Measurements from ENCODE around the gene HEPN1.

Gene HEPN1

GRCh38 chr11:124899383-124900145 lies 19.5 kb upstream of the HEPN1 start:
- Mint-ChIP-seq H3K4me1 (peaks cover 3% of the 10 kb centered on the region), H3K27me3 (peaks cover 18% of the 10 kb centered on the region), H3K9me3 (no peaks in the 10 kb centered on the region), H3K4me3 (no peak overlapping the region), H3K27ac (no peak overlapping the region), H3K36me3 (no peaks in the 10 kb centered on the region)
- DNase-seq (ENCODE audit: low spot score in 2 of 2) = no peak
- no peak for ATAC-seq (ENCODE audit: low read depth)

DNA sequence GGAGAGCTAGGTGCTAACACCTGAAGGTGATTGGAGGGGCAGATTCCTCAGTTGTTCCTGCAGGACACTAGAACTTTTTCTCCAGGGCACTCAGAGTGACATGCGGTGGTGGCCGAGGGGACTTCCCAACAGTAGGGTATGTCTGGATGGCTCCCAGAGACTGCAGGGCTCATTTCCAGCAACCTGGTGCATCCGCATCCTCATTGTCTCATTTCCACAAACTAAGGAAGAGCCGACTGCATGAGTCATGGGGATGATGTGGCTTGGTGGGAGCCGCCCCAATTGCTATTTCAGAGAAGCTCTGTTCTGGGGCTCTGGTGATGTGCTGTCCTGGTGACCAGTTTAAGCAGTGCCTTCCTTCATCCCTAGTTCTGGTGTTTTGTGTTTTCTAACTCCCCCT lies 18.6 kb upstream of the HEPN1 start:
- Mint-ChIP-seq H3K4me3 (no peak overlapping the region), H3K9me3 (no peaks in the 10 kb centered on the region), H3K27ac (no peak overlapping the region), H3K4me1 (peaks cover 3% of the 10 kb centered on the region), H3K27me3 (peaks cover 16% of the 10 kb centered on the region), H3K36me3 (no peaks in the 10 kb centered on the region)
- peak in 1 of 2 donors; percentile 5 for DNase-seq (ENCODE audit: low spot score in 2 of 2)
- no peak for ATAC-seq (ENCODE audit: low read depth)

- Mint-ChIP-seq H3K4me3 (no peak overlapping the region), H3K27me3 (peaks cover 7% of the 10 kb centered on the region), H3K36me3 (no peaks in the 10 kb centered on the region), H3K27ac (no peak overlapping the region), H3K9me3 (no peaks in the 10 kb centered on the region), H3K4me1 (no peaks in the 10 kb centered on the region)
- DNase-seq (ENCODE audit: low spot score in 2 of 2) = no peak
- ATAC-seq (ENCODE audit: low read depth) = no peak
Measured at GRCh38 chr11:124902616-124903015, 16.4 kb upstream of the HEPN1 start.

- ATAC-seq (ENCODE audit: low read depth) = no peak
- no peak overlapping the region for H3K27ac Mint-ChIP-seq
Measured at GRCh38 chr11:124915541-124916369, 3.3 kb upstream of the HEPN1 start.

DNA sequence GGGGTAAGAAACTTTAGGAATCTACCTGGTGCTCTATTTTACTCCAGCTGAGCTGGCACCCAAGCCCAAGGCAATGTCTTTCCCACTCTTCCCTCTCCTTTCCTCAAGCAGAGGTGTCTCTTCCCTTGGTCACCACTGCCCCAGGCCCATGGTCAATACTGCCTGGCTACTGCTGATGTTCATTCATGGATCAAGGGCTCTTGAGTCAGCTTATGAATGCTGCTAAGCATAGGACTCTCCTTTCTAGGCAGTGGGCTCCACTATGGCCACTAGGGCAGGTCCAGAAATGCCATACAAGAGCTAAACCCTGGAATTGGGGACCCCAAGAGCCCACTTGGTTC lies 2.7 kb upstream of the HEPN1 start:
- Mint-ChIP-seq H3K4me1 (no peaks in the 10 kb centered on the region), H3K27ac (no peak overlapping the region), H3K27me3 (peaks cover 23% of the 10 kb centered on the region), H3K36me3 (peaks cover 4% of the 10 kb centered on the region), H3K9me3 (peaks cover 11% of the 10 kb centered on the region), H3K4me3 (no peak overlapping the region)
- DNase-seq (ENCODE audit: low spot score in 2 of 2) (no peak), ATAC-seq (ENCODE audit: low read depth) (no peak)

More at GRCh38 chr11:124915541-124916369, 3.3 kb upstream of the HEPN1 start:
- no peak for DNase-seq (ENCODE audit: low spot score in 2 of 2)
- Mint-ChIP-seq H3K4me3 (no peak overlapping the region), H3K27me3 (peaks cover 23% of the 10 kb centered on the region), H3K4me1 (no peaks in the 10 kb centered on the region), H3K36me3 (peaks cover 4% of the 10 kb centered on the region), H3K9me3 (peaks cover 11% of the 10 kb centered on the region)

DNA sequence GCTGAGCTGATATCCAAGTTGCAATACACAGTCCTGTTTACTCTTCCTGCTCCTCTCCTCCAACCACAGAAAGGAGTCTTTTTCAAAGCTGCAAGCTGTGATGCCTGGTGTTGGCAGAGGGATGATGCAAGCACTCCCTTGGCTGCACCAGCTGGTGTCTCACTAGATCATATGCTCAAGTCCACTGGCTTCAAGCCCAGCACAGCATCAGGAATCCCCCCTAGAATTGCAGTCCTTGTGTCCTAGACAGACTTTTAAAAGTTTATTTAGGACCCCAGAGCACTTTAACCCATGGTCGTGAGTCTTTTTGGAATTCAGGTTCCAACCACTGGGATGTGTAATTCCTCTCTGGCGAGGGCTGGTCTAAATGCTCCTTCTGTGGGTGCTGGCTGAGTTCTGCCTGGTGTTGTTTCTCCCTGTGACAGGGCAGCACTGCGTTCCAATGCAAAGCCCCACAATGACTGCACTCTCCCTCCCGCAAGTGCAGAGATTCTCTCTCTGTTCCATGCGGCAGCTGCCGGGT lies 1.9 kb upstream of the HEPN1 start:
- peaks cover 5% of the 10 kb centered on the region for H3K9me3 Mint-ChIP-seq
- H3K4me3 Mint-ChIP-seq = no peak overlapping the region
- H3K27ac Mint-ChIP-seq = no peak overlapping the region
- no peaks in the 10 kb centered on the region for H3K4me1 Mint-ChIP-seq
- H3K36me3 Mint-ChIP-seq = peaks cover 4% of the 10 kb centered on the region
- no peak for DNase-seq (ENCODE audit: low spot score in 2 of 2)
- no peak for ATAC-seq (ENCODE audit: low read depth)
- H3K27me3 Mint-ChIP-seq = peaks cover 23% of the 10 kb centered on the region

DNA sequence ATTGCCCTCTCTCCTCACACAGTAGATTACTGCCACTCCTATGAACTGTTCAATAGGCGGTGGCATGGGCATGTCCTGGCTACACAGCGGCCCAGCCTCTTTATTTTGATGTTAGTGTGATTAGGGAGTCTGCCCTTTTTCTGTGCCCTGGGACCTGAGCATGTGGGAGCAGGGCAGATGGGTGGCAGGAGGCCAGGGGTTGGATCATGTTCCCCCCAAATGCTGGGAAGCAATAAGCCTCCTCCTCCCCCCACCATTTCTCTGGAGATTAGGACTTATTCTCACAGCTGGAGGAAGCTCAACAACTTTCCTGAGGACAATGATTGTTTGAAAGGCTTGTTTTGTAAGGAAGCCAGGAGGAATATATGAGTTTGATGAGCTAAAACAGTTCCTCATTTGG lies 848 bp downstream of the HEPN1 start:
- Mint-ChIP-seq H3K4me1 (no peaks in the 10 kb centered on the region), H3K27ac (no peak overlapping the region), H3K27me3 (peaks cover 26% of the 10 kb centered on the region), H3K4me3 (no peak overlapping the region), H3K9me3 (peaks cover 2% of the 10 kb centered on the region), H3K36me3 (peaks cover 3% of the 10 kb centered on the region)
- ATAC-seq (ENCODE audit: low read depth) (no peak), DNase-seq (ENCODE audit: low spot score in 2 of 2) (no peak)

DNA sequence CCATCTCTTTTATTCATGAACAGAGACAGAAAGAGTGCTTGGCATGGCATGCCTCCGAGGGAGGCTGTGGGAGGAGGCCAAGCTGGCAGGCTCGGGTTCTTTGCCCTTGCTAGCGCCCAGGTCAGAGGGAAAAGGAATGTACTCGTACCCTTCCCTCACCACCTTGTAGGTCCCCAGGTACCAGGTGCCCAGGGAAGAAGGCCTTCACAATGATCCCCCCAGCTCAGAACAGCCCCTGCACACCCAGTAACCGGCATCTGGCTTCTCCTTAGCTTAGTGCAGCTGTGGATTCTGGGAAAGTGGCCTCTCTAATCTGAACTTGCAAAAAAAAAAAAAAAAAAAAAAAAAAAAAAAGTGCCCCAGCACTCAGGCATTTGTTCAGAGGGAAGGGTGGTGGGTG lies 1.3 kb downstream of the HEPN1 start:
- no peaks in the 10 kb centered on the region for H3K4me1 Mint-ChIP-seq
- H3K4me3 Mint-ChIP-seq = no peak overlapping the region
- no peak for DNase-seq (ENCODE audit: low spot score in 2 of 2)
- no peak overlapping the region for H3K27ac Mint-ChIP-seq
- peaks cover 2% of the 10 kb centered on the region for H3K36me3 Mint-ChIP-seq
- no peaks in the 10 kb centered on the region for H3K9me3 Mint-ChIP-seq
- H3K27me3 Mint-ChIP-seq = peaks cover 25% of the 10 kb centered on the region
- ATAC-seq (ENCODE audit: low read depth) = no peak

DNA sequence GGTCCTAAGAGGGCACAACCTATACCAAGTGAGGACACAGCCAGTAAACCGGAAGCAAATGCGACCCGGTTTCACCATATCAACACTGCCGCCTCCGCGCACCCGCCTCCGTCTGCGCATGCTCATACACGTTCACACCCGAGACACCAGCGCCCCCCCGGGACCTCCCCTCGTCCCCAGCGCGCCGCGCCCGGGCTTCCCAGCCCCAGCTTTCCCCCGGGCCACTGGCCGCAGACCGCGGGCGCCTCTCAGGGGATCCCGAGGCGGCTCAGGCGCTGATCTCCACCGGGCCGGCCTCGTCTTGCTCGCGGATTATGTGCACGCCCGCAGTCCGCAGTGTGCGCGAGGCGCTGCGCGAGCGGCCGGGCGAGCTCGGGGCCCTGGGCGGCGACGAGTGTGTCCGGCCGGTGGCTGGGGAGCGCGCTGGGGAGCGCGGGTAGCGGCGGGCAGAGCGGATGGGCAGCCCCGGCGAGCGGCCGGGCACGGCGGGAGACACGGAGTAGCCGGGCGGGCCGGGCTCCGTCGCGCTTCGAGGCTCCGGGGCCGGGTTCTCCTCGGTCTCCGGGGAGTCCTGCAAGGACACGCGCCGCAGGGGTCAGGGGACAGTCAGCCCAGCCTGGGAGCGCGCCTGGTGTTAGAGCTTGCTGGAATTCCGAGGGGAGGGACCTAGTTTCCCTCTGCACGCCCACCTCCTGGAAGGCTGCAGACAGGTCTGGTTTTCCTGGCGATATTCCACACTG lies 2.0 kb downstream of the HEPN1 start:
- ATAC-seq (ENCODE audit: low read depth) (peak; percentile 81), DNase-seq (ENCODE audit: low spot score in 2 of 2) (peak; percentile 21 to 34)
- Mint-ChIP-seq H3K4me3 (peak overlapping the region; percentile 41), H3K9me3 (no peaks in the 10 kb centered on the region), H3K27me3 (peaks cover 23% of the 10 kb centered on the region), H3K4me1 (no peaks in the 10 kb centered on the region), H3K36me3 (no peaks in the 10 kb centered on the region), H3K27ac (no peak overlapping the region)

GRCh38 chr11:124922831-124923230 lies 3.8 kb downstream of the HEPN1 start:
- H3K27me3 Mint-ChIP-seq = peaks cover 18% of the 10 kb centered on the region
- no peak overlapping the region for H3K4me3 Mint-ChIP-seq
- no peak for ATAC-seq (ENCODE audit: low read depth)
- H3K36me3 Mint-ChIP-seq = no peaks in the 10 kb centered on the region
- H3K27ac Mint-ChIP-seq = no peak overlapping the region
- DNase-seq (ENCODE audit: low spot score in 2 of 2) = no peak
- H3K4me1 Mint-ChIP-seq = no peaks in the 10 kb centered on the region
- H3K9me3 Mint-ChIP-seq = no peaks in the 10 kb centered on the region

GRCh38 chr11:124923296-124923695 lies 4.2 kb downstream of the HEPN1 start:
- Mint-ChIP-seq H3K4me1 (no peaks in the 10 kb centered on the region), H3K4me3 (no peak overlapping the region), H3K36me3 (no peaks in the 10 kb centered on the region), H3K27me3 (peaks cover 16% of the 10 kb centered on the region), H3K9me3 (no peaks in the 10 kb centered on the region), H3K27ac (no peak overlapping the region)
- ATAC-seq (ENCODE audit: low read depth) = no peak
- DNase-seq (ENCODE audit: low spot score in 2 of 2) = no peak

GRCh38 chr11:124928942-124929665 lies 10.1 kb downstream of the HEPN1 start:
- H3K27me3 Mint-ChIP-seq = peaks cover 4% of the 10 kb centered on the region
- ATAC-seq (ENCODE audit: low read depth) = no peak
- no peak overlapping the region for H3K4me3 Mint-ChIP-seq
- H3K9me3 Mint-ChIP-seq = no peaks in the 10 kb centered on the region
- H3K27ac Mint-ChIP-seq = no peak overlapping the region
- DNase-seq (ENCODE audit: low spot score in 2 of 2) = no peak
- H3K36me3 Mint-ChIP-seq = no peaks in the 10 kb centered on the region
- H3K4me1 Mint-ChIP-seq = peaks cover 3% of the 10 kb centered on the region

DNA sequence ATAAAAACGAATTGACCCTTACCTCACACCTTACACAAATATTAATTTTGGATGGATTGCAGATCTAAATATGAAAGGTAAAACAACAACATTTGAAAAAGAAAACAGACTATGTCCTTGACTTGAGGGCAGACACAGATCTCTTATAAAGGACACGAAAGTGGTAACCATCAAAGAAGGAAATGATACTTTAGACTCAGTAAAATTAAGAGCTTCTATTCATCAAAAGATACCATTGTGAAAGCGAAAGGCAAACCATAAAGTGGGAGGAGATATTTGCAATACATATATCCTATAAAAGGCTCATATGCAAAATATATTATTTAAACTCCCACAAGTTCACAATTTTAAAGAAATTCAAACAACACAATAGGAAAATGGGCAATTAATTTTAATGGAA lies 11.7 kb downstream of the HEPN1 start:
- H3K27me3 Mint-ChIP-seq = peaks cover 2% of the 10 kb centered on the region
- H3K9me3 Mint-ChIP-seq = no peaks in the 10 kb centered on the region
- H3K27ac Mint-ChIP-seq = no peak overlapping the region
- ATAC-seq (ENCODE audit: low read depth) = peak; percentile 69
- peaks cover 3% of the 10 kb centered on the region for H3K4me1 Mint-ChIP-seq
- H3K36me3 Mint-ChIP-seq = no peaks in the 10 kb centered on the region
- DNase-seq (ENCODE audit: low spot score in 2 of 2) = no peak
- H3K4me3 Mint-ChIP-seq = no peak overlapping the region
